Activated CD4-positive, alpha-beta T cell treated with anti-CD3 and anti-CD28 coated beads for 48 hours (primary cell): ENCODE results near the gene TEFM.
"Not testable (repeated sequence)": the region's sequence is repeated elsewhere in the genome, so short reads cannot be mapped to it uniquely, and the experiment has no call there.

Experiments used
- DNase-seq: peaks from one replicate; pipeline ENCODE4 v3.0.0-alpha.2; 2020

The TEFM gene, protein sequence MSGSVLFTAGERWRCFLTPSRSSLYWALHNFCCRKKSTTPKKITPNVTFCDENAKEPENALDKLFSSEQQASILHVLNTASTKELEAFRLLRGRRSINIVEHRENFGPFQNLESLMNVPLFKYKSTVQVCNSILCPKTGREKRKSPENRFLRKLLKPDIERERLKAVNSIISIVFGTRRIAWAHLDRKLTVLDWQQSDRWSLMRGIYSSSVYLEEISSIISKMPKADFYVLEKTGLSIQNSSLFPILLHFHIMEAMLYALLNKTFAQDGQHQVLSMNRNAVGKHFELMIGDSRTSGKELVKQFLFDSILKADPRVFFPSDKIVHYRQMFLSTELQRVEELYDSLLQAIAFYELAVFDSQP

GRCh38 chr17:30906101-30906911 is at the start of gene TEFM:
TSS of gene TEFM (minus strand) at chr17:30906238. CDS start at chr17:30906198, 40 bp downstream.
- peak; percentile 94 for DNase-seq

- no peak for DNase-seq
These were observed 48.2 kb upstream of the TEFM start for GRCh38 chr17:30954046-30954830.

DNA sequence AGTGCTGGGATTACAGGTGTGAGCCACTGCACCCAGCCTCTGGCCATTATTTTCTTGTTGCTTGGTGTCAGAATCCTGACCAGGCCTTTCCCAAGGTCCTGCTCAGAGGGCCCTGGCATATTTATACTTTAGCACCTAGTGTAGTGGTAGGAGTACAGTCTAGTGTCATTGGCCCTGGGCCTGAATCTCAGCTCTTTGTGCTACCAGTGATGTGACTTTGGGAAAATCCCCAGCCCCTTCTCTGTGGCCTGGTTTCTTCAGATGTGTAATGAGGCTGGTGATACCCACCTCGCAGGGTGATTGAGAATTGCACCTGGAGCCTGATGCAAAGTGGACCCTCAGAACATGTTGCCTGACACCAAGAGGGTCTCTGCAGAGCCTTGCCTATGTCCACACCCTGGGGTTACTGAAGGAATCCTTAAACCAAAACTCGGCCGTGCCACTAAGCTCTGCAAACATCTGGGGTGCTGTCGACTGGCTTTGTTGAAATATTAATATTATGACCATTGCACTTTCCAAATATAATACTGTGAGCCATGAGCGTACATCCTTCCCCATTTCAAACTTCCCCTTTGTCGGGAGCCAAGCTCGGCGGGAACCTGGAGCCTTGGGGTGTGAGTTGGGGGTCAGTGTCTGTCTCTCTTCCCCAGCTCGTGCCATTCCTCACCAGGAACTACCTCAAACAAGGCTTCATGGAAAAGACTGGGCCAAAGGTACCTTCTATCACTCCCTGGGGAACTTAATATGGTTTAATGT is 46.8 kb upstream of the TEFM start:
- no peak for DNase-seq

DNA sequence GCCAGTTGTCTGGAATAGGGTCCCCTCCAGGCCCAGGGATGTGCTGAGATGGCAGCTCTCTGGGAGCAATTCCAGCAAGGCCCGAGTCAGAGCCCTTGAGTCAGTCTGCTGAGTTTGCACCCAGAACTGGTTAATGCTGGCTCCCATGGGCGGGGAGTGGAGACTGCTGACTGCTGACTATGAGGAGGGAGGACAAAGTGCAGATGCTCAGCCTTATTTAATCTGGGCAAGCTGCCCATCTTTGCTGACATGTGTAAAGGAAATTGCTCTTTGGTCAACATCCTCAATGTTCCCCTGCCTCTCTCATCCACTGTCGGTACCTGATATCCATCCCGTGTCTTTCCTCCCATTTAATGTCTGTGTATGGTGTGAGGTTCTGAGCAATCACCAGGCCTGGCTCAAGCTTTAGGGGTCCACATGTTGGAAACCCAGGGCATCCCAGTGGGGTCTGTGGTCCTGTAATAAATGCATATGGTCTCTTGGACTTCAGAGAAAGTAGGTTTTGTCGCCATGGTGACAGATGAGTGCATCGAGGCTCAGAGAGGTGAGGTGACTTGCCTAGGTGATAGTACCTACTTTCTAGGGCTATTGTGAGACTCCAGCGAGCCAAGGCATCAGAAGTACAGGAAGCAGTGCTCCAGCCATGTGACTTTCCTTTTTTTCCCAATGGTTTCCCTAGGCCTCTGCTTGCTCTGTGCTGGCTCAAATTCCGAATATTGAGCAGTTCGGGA is 44.8 kb upstream of the TEFM start:
- no peak for DNase-seq

- no peak for DNase-seq
These were observed 44.2 kb upstream of the TEFM start for GRCh38 chr17:30950189-30950588.

DNA sequence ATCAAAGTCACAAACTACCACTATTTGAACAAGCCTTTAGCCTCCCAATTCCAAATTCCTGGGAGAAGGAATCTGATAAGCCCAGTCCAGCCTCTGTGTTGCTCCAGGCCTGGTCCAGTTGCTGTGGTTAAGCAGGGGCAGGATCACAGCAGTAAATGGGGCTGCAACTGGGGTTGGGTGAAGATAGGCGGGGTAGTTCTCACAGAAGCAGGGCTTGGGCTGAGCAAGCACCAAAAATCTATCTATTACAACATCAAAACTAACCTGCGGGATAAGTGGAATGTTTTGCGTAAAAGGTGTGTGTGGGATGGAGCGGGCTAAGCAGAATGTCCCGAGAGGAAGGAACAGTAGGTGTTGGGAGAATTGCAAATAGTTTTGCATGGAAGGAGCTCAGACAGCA is 41.8 kb upstream of the TEFM start:
- DNase-seq = no peak

- DNase-seq = no peak
These were observed 36.5 kb upstream of the TEFM start for GRCh38 chr17:30942308-30943079.

GRCh38 chr17:30939051-30939689 is 33.1 kb upstream of the TEFM start:
- peak; percentile 8 for DNase-seq

DNA sequence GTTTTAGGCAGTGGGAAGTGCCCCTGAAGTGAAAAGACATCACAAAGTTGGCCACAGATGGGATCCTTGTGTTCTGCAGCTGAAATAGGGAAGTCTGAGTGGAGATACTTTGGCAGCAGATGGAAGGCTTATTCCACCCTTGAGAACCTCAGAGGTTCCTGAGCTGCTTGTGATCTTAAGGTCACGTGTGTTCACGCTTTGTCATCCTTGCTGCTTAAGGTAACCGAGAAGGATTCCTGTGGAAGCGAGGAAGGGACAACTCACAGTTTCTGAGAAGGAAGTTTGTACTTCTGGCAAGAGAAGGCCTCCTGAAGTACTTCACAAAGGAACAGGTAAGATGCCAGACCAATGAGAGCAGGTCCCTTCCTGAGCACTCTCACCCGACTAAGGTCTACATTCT is 27.9 kb upstream of the TEFM start:
- no peak for DNase-seq

- not testable (repeated sequence) for DNase-seq
These were observed 25.5 kb upstream of the TEFM start for GRCh38 chr17:30931582-30931981.

DNA sequence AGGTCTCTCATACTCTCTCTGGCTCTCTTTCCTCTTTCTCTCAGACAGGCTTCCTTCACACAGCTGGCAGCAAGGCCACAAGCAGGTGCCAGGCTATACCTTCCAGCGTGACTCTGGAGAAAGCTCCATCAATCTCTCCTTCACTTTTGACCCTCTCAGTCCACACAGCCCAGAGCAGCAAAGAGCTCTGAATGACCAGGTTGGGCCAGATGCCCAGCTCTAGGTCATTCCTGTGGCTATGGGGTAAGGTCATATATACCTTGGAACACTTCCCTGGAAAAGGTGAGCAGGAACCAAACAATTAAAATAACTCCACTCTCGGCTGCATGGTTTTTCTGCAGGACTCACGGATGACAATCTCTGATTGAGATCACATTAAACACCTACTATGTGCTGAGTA is 24.5 kb upstream of the TEFM start:
- no peak for DNase-seq

GRCh38 chr17:30929861-30930260 is 23.8 kb upstream of the TEFM start:
- DNase-seq = not testable (repeated sequence)

DNA sequence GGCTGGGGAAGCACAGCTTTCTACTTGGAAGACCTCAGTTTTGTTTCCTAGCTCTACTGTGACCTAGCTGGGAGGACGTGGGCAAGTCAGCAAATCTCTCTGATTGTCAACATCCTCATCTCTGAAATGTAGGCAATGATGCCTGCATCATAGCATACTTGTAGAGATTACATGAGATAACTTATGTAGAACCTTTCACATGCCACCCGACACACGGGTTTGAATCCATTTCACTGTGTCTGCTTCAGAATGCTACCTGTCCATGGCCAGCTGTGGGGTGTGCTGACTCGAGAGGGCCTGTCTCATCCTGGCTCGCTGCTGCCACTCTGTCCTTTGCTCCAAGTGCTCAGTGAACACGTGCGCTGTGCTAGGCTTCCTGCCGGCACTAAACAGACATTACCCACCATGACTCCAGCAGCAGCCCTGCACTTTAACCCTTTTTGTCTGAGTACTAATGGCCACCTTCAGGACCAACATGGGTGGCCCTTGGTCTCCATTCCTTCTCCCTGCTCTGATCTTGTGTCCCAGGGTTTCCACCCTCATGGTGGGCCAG is 23.1 kb upstream of the TEFM start:
- no peak for DNase-seq

DNA sequence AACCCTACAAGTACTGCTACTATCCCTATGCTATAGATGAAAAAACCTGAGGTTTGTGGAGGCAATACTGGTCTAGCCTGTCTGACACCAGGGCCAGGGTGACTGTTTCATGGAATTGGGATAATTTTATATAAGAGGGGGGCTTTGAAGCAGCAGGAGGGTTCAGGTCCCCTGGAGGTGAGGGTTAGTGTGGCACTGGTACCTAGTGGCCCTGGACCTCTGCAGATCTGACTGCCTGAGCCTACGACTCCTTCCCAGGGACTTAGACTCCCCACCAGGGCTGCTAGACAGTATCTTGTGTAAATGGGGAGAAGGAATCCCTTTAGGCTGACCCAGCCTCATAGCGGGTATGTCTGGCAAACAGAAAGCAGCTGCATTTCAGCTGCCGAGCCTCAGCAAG is 22.5 kb upstream of the TEFM start:
- DNase-seq = no peak

GRCh38 chr17:30927756-30928155 is 21.7 kb upstream of the TEFM start:
- DNase-seq = no peak

DNA sequence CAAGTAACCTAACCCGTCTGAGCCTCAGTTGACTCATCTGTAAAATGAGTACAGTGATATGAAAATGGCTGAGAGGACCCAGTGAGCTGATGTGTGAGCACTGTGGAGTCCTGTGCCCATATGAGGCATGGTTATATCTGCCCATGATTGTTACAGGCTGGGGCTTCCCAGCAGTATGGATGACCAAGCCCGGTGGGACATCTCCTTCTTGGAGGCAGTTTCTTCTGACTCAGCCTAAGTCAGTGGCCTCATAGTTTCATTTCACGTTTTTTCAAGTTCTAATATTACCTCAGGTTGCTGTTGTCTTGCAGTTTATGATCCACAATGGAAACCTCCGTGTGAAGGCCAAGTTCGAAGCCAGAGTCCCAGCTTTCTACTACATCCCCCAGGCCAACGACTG is 20.5 kb upstream of the TEFM start:
- no peak for DNase-seq

DNA sequence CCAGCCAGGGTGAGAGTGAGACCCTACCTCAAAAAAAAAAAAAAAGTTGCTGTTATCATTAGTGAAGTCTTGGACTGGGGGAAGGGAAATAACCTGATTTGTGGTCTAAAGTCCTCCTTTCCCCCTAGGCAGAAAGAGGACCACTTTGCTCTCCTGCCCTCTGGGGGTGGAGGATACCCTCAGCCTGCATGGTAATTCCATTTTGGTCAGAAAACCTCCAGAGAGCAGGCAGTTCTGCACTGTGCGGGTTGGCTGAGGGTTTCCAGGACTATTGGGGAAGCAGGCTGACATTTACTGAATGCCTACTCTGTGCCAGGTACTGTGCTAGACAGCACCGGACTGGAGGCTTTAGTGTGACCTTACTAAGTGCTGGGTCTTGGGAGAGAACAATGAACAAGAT is 18.3 kb upstream of the TEFM start:
- no peak for DNase-seq

DNA sequence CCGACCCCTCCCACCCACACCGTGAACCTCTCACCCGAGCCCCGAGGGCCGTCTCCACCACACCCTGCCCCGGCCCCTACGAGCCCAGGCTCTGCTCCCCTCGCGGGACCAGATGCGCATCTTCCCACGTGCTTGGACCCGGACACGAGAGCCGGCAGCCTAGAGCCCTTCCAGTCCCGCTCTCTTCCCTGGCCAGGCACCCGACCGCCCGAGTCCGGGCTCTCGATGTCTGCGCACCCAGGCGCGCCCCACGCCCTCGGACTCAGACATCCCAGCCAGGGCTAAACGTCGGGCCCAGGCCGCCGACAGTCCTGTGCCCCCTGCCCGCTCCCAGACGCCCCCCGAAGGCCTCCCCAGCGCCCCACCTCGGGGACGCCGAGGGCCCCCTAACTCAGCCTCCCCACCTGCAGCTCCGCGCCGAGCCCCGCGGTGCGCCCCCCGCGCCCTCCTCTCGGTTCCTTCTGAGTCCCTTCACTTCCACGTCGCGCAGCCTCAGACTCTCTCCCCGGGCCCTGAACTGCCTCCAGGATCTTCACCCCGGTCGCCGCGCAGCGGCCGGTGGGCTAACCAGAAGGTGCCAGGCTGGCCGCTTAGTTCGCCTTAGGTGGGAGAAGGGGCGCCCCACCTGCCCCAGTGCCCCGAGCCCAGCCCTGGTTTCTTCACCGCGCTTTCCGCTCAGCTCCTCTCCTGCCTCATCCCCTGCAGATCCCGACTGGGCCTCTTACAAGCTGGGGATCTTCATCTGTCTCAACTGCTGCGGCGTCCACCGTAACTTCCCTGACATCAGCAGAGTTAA is 16.4 kb upstream of the TEFM start:
- DNase-seq = peak; percentile 12

- DNase-seq = no peak
These were observed 15.6 kb upstream of the TEFM start, which contains the start of gene ADAP2 for GRCh38 chr17:30921544-30922196. TSS of gene ADAP2 (plus strand) at chr17:30921945. CDS start at chr17:30922015, 70 bp downstream.
